ENCODE data around the gene LY6G6F.

DNA sequence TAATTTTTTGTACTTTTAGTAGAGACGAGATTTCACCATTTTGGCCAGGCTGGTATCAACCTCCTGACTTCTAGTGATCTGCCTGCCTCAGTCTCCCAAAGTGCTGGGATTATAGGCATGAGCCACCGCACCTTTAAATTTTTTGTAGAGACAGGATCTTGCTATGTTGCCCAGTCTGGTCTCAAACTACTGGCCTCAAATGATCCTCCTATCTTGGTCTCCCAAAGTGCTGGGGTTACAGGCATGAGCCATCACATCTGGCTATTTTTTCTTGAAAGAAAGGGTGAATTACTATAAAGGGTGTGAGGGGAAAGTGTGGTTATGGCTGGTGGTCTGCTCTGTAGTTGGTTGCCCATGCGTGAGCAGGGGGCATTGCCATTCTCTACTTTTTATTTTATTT is 1.6 kb downstream of the LY6G6F start:
- TF ChIP-seq SP1 (IDR thresholded peaks at IDR 0.05) (no peak), BHLHE40 (IDR thresholded peaks at IDR 0.05; ENCODE audit: borderline replicate concordance) (no peak), NFRKB (IDR thresholded peaks at IDR 0.05) (no peak), PKNOX1 (IDR thresholded peaks at IDR 0.05) (no peak), ZNF384 (IDR thresholded peaks at IDR 0.05) (no peak), ELF4 (IDR thresholded peaks at IDR 0.05) (no peak), HDGF (IDR thresholded peaks at IDR 0.05; ENCODE audit: borderline replicate concordance) (no peak), FOXK2 (IDR thresholded peaks at IDR 0.05) (no peak), ARNT (IDR thresholded peaks at IDR 0.05) (no peak), TARDBP (IDR thresholded peaks at IDR 0.05) (no peak), CTBP1 (IDR thresholded peaks at IDR 0.05; ENCODE audit: borderline replicate concordance) (no peak), SUZ12 (IDR thresholded peaks at IDR 0.05) (no peak), LEF1 (IDR thresholded peaks at IDR 0.05; ENCODE audit: borderline replicate concordance) (no peak), FOXA1 (IDR thresholded peaks at IDR 0.05) (no peak)

Data from HEK293T (cell line).